ENCODE measurements around the gene MAEA. TPM values are rescaled to one million over a fixed set of nuclear protein-coding genes. Genes with fewer than 3 reads are reported as not detected.

Gene MAEA
- total RNA-seq, 1 donor from 2014 or later = 61.3 TPM

DNA sequence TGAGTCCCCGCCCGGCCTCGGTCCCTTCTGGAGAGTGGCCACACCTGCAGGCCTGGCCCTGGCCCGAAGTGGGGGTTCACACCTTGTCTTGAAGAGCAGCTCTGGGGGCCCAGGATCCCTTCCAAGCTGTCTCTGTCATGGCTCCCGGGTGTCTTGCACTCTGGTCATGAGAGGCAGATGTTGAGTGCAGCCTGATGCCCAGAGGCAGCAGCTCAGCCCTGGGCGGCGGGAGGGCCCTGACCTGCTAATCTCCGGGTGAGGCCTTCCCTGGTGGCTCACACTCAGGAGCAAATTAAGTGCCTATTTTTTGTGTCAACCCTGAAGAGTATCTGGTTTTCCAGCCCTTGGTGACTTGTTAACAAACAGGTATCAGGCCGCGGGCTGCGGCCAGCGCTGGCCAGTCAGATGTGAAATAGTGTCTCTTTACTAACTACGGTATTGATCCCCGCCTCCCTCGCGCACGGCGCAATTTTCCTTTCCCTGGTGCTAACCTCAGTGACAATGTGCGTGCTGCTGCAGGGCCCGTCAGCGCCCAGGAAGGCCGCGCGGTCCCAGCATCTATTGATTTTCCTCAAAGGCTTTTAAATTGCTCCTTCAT lies 92.4 kb downstream of the MAEA start:
- Mint-ChIP-seq H3K4me1 (no peaks in the 10 kb centered on the region), H3K36me3 (ENCODE audit: low read depth) (peaks cover 6% of the 10 kb centered on the region), H3K4me3 (no peak overlapping the region), H3K9me3 (no peaks in the 10 kb centered on the region), H3K27me3 (no peaks in the 10 kb centered on the region), H3K27ac (no peak overlapping the region)
- no peak for DNase-seq
- intact Hi-C loops (cut with micrococcal nuclease) = no loop called here

DNA sequence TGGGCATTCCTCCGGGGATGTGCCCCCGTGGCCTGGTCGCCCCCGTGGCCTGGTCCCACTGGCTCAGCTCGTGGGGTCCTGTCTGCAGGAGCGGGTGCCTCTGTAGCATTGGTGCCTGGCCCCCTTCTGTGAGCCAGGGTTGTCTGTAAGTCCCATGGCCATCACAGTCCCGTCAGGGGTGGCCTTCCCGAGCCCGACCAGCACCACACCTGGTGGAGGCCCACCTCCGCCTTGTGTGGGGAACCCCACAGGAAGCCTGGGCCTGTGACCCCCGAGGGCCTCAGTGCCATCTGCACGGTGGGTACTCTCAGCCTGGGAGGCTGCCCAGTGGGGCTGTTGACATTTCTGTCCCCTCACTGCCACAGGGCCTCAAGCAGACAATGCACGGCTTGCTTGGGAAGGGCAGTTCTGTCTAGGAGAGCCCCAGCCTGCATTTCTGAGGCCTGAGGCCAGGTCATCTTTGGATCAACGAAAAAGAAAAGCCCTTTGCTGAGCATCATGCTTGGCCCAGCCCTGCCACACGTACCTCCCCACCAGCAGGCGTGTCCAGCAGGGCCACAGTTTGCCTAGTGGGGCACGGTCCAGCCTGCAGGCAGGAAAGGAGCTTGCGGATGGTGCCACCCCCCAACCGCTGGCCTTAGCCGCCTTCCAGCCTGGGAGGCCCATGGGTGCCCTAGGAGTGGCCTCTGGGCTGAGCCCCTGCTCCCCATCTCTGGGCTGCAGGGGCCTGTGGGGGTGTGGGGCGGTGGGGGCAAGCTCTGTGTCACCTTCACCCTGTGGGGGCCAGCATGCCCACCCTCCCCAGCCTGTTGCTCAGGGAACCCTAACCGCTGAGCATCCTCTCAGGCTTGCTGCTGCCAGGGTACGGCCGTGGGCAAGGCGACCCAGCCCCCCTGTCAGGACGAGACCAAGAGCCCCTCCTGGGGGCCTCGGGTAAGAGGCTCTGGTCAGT lies 93.4 kb downstream of the MAEA start:
- Mint-ChIP-seq H3K9me3 (peaks cover 5% of the 10 kb centered on the region), H3K36me3 (ENCODE audit: low read depth) (peaks cover 9% of the 10 kb centered on the region), H3K4me3 (no peak overlapping the region), H3K4me1 (no peaks in the 10 kb centered on the region), H3K27me3 (no peaks in the 10 kb centered on the region), H3K27ac (no peak overlapping the region)
- intact Hi-C loops (cut with micrococcal nuclease) = no loop called here
- DNase-seq = no peak

DNA sequence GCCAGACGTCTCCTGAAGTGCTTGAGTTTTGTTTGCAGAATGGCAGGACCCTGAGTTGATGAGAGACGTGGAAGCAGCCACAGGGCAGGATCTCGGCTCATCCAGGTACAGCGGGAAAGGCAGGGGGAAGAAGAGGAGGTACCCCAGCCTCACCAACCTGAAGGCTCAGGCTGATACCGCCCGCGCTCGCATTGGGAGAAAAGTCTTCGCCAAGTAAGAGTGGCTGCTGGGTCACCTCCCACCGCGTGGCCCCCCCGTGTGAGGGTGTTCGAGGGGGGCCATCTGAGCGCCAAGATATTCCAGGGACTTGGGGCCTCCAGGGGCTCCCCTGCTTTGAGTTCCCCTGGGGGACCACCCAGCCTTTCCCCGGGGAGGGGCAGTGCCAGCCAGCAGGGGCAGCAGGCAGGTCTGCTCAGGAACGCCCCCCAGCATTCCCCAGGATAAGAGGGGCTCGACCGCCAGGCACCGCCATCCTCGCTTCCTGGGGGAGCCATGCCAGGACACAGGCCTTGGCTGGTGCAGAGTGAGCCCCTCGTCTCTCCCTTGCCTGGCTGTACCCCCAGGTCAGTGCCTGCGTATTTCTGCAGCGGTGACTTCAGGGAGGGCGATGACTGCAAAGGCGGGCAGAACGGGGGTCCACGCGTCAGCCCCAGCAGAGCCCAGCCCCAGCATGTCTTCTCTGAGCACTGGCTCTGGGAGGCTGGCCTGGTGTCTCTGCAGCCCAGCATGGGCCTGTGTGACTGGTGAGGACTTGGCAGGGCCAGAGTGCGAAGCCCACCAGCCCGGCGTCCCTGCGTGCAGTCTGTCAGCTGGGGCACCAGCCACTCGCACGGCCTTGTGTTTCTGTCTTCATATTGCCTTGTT lies 94.3 kb downstream of the MAEA start:
- peaks cover 11% of the 10 kb centered on the region for H3K9me3 Mint-ChIP-seq
- no peaks in the 10 kb centered on the region for H3K4me1 Mint-ChIP-seq
- intact Hi-C loops (cut with micrococcal nuclease) = no loop called here
- no peak overlapping the region for H3K4me3 Mint-ChIP-seq
- no peak overlapping the region for H3K27ac Mint-ChIP-seq
- H3K36me3 Mint-ChIP-seq (ENCODE audit: low read depth) = peaks cover 14% of the 10 kb centered on the region
- no peak for DNase-seq
- no peaks in the 10 kb centered on the region for H3K27me3 Mint-ChIP-seq

DNA sequence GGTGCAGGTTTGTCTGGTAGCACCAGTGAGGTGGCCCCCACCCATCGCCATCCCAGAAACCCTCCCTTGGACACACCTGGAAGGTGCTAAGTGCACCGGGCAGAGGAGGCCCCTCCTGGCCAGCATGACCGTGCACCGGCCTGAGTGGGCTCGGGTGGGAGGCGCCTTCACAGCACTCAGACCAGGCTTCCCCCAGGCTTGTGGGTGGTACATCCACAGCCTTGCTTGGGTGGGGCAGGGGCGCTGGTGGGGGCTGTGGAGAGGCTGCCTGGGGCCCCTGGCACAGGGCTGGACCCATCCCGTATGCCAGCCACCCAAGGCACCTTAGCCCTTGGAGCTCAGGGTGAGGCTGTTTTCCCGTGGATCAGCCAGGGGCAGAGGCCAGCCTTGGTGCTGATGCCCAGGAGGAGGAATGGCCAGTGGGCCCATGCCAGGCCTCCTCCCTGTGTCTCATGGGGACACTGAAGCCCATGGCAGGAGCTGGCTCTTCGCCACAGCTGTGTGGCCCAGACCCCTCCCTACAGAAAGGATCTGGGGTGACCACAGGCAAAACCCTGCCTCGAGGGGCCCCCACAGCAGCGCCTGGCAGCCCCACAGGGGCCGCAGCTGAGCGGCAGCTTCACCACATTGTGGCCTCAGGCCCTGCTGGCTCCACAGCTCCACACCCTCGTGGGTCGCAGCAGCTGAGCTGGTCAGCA lies 95.1 kb downstream of the MAEA start:
- H3K4me1 Mint-ChIP-seq = no peaks in the 10 kb centered on the region
- H3K4me3 Mint-ChIP-seq = no peak overlapping the region
- no peak for DNase-seq
- peaks cover 11% of the 10 kb centered on the region for H3K9me3 Mint-ChIP-seq
- intact Hi-C loops (cut with micrococcal nuclease) = no loop called here
- peaks cover 14% of the 10 kb centered on the region for H3K36me3 Mint-ChIP-seq (ENCODE audit: low read depth)
- H3K27ac Mint-ChIP-seq = no peak overlapping the region
- H3K27me3 Mint-ChIP-seq = no peaks in the 10 kb centered on the region

DNA sequence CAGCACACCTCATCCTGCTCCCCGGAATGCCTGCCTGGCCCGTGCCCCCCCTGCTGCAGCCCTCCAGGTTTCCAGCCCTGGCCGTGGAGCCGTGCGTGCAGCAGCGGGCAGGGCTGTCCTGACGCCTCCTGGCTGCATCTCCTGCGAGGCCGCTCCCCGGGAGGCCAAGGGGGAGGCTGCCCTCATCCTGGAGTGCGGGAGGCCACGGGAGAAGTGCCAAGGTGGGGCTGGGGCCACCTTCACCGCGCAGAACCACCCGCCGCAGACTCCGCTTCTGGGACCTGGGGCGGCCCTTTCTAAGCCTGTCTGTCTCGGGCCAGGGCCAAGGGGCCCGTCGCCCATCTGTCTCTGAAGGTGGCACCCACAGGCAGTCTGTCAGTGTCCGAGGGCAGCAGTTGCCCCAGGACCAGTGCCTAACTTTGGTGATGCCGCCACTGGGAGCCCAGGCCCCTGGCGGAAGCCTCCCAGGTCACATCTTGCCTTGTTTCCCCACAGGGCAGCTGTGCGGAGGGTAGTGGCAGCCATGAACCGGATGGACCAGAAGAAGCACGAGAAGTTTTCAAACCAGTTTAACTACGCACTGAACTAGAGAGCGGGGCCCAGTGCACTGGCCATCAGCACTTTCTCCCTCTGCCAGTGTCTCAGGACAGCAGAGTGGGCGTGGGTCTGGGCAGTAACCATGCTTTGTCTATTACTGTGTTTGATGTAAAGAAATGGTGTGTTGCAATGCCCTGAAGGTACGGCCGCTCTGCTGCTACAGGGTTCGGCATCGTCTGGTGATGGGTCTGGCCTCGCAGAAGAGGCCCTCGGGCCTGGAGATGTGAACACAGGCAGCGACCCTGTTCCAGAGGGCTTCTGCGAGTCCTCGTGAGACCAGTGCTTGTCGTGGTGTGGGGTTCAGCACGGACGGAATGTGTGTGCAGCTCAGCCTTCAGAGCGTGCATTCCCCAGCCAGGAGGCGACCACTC lies 96.0 kb downstream of the MAEA start:
- intact Hi-C loops (cut with micrococcal nuclease) = no loop called here
- Mint-ChIP-seq H3K4me3 (no peak overlapping the region), H3K9me3 (peaks cover 11% of the 10 kb centered on the region), H3K27ac (no peak overlapping the region), H3K27me3 (no peaks in the 10 kb centered on the region), H3K36me3 (ENCODE audit: low read depth) (peaks cover 16% of the 10 kb centered on the region), H3K4me1 (no peaks in the 10 kb centered on the region)
- no peak for DNase-seq

Other genes starting within 250 kb of the MAEA start
- 1.0 and 1.8 TPM in 2 replicates for gene RNF212, start 176.3 kb upstream of the MAEA start, total RNA-seq
- 20.7 and 21.6 TPM in 2 replicates for gene SPON2, start 117.3 kb upstream of the MAEA start, total RNA-seq
- 190 and 200 TPM in 2 replicates for gene CTBP1, start 40.8 kb upstream of the MAEA start, total RNA-seq
- gene UVSSA, start 57.3 kb downstream of the MAEA start, total RNA-seq = 28.3 and 28.4 TPM in 2 replicates
- not detected in 2 replicates for gene NKX1-1, start 116.6 kb downstream of the MAEA start, total RNA-seq

All from activated CD4-positive, alpha-beta T cell treated with anti-CD3 and anti-CD28 coated beads, Interleukin-2, amount 10 ng/mL, durations not matched to agents 24 days and 14 days (primary cell).